GM18508 (cell line): Measurements from ENCODE around the gene RBM6.

Experiments used
- ATAC-seq: cut with Tn5 transposase; IDR thresholded peaks from one replicate; pipeline ENCODE4 v1.9.1; 2021; ENCODE audit warnings: moderate number of reproducible peaks; ENCODE audit not compliant: insufficient read depth, unreplicated experiment

Gene RBM6

DNA sequence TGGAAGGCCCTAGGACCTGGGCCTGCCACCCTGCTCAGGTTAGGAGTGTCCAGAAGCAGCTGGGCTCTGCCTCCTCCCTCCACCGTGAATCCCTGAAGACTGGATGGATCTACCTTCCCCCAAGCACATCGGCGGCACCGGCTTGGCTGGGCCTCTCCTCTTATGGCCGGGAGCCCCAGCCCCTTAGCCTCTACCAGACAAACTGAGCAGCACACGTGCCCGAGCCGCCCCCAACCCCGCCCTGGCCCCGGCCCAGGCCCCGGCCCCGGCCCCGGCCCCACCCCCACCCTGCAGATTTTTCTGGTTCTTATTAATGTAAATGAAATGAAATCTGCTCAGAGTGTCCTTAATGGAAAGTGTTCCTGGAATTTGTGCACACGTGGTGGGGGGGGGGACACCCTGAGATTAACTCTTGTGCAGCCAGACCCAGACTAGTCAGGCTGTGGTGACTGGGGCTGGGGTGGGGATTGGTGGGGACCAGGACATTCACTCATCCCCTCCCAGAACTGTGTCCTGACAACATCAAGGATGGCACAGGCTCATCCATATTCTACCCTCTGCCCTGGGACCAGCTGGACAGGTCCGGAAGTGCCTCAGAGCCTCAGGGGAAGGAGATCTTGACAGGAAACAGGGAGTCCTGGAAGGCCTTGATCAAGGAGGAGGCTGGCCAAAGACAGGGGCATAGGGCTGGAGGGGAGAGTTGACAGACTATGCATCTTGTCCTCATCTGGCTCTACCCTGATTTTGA lies 184.3 kb downstream of the RBM6 start:
- no peak for ATAC-seq

- ATAC-seq = no peak
Measured at GRCh38 chr3:50124800-50125178, 184.8 kb downstream of the RBM6 start.

DNA sequence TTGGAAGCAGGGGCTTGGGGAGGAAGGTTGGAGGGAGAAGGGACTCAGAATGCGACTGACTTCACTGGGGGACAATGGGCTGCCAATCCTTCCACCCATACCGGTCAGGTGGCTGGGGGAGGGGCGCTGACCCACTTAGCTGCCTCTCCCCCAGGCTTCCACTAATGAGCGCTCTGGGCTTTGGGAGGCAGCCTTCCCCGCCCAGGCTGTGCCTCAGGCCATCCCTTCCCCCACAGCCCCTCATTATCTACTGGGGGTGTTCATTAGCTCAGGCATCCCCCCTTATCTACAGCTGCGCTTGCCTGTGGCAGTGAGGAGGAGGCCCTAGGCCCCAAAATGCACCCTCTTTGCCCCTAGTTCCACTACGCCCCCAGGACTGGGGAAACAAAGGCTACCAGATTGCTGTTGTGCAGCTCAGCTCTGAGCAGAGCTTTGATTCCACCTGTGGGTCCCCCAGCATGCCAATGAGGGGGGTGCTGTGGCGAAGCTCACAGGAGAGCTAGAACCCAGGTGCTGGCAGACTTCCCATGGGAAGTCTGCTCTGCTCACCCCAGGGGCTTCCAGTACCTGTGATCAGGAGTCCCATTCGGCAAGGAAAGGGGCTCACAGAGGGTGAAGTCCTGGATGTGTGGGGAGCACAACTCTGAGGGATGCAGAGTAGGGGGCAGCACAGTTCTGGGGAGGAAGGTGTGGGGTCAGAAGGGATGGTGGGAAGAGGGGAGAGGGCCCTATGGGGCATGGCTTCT lies 185.8 kb downstream of the RBM6 start:
- ATAC-seq = no peak

- ATAC-seq = no peak
Measured at GRCh38 chr3:50126287-50127211, 186.6 kb downstream of the RBM6 start.
